ENCODE measurements around the gene PCDHA12.
"Not testable (repeated sequence)": the region's sequence is repeated elsewhere in the genome, so short reads cannot be mapped to it uniquely, and the experiment has no call there.

Gene PCDHA12

DNA sequence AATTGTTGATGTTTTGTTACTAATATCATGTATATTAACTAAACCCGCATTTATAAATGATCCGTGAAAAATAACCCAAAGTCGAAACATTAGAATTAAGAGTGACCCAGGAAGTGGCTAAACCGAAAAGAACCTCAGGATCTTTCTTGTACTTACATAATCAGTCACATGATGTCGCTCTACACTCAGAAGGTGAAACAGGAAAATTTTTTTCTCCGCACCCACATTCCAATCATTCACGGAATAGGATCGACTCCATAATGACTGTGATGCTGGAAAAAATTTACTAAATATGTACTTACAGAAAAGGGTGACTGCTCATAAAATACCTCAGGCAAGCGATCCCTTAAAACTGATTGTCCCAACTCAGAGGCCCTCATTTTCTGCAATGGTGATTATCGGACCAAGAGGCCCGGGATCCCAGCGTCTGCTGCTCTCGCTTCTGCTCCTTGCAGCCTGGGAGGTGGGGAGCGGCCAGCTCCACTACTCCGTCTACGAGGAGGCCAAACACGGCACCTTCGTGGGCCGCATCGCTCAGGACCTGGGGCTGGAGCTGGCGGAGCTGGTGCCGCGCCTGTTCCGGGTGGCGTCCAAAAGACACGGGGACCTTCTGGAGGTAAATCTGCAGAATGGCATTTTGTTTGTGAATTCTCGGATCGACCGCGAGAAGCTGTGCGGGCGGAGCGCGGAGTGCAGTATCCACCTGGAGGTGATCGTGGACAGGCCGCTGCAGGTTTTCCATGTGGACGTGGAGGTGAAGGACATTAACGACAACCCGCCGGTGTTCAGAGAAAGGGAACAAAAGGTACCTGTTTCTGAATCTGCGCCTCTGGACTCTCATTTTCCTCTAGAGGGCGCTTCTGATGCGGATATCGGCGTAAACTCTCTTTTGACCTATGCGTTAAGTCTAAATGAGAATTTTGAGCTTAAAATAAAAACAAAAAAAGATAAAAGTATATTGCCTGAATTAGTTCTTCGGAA, at the start of gene PCDHA12:
PCDHA12 (plus strand) TSS at position 224 of the 981 bp plus-strand sequence; CDS start at position 389, 165 bp downstream.
- no peak for DNase-seq (ENCODE audit: low spot score)

DNA sequence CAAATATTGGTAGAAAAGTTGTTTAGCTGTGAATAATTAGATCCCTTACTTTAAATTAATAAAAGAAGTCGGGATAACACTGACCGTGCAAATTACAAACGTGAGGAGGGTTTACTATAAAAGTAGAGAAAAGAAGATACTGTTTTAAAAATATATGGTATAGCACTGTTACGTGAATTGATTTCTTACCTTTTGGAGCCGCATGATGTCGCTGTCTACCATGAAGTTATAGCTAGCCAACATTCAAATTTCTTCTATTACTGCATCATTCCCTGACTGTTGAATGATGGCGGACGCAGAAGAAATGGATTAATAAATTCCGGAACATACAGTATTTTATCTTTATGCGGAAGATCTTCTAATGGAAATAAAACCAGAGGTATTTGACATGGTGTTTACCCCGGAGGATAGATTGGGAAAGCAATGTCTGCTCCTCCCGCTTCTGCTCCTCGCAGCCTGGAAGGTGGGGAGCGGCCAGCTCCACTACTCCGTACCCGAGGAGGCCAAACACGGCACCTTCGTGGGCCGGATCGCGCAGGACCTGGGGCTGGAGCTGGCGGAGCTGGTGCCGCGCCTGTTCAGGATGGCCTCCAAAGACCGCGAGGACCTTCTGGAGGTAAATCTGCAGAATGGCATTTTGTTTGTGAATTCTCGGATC, 47.3 kb upstream of the PCDHA12 start, which contains the start of gene PCDHA6:
PCDHA6 (plus strand) TSS at position 257 of the 658 bp plus-strand sequence; CDS start at position 389, 132 bp downstream.
- DNase-seq (ENCODE audit: low spot score): no peak

DNA sequence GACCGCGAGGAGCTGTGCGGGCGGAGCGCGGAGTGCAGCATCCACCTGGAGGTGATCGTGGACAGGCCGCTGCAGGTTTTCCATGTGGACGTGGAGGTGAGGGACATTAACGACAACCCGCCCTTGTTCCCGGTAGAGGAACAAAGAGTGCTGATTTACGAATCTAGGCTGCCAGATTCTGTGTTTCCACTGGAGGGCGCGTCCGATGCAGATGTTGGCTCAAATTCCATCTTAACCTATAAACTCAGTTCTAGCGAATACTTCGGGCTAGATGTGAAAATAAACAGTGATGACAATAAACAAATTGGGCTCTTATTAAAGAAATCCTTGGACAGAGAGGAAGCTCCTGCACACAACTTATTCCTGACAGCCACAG, 46.8 kb upstream of the PCDHA12 start:
- DNase-seq (ENCODE audit: low spot score): no peak

DNA sequence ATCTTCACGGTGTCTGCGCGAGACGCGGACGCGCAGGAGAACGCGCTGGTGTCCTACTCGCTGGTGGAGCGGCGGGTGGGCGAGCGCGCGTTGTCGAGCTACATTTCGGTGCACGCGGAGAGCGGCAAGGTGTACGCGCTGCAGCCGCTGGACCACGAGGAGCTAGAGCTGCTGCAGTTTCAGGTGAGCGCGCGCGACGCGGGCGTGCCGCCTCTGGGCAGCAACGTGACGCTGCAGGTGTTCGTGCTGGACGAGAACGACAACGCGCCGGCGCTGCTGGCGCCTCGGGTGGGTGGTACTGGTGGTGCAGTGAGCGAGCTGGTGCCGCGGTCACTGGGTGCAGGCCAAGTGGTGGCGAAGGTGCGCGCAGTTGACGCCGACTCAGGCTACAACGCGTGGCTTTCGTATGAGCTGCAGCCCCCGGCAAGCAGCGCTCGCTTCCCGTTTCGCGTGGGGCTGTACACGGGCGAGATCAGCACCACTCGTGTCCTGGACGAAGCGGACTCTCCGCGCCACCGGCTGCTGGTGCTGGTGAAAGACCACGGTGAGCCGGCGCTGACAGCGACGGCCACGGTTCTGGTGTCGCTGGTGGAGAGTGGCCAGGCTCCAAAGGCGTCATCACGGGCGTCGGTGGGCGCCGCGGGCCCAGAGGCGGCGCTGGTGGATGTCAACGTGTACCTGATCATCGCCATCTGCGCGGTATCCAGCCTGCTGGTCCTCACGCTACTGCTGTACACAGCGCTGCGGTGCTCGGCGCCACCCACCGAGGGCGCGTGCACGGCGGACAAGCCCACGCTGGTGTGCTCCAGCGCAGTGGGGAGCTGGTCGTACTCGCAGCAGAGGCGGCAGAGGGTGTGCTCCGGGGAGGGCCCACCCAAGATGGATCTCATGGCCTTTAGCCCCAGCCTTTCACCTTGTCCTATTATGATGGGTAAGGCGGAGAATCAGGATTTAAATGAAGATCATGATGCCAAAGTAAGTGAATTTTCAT, 45.3 kb upstream of the PCDHA12 start:
- DNase-seq (ENCODE audit: low spot score): not testable (repeated sequence)

GRCh38 chr5:140833993-140834392, 41.1 kb upstream of the PCDHA12 start, which contains the start of gene PCDHA7:
PCDHA7 (plus strand) TSS chr5:140834269; CDS start chr5:140834384, 115 bp downstream.
- DNase-seq (ENCODE audit: low spot score): no peak

GRCh38 chr5:140834439-140835008, 40.6 kb upstream of the PCDHA12 start:
- not testable (repeated sequence) for DNase-seq (ENCODE audit: low spot score)

DNA sequence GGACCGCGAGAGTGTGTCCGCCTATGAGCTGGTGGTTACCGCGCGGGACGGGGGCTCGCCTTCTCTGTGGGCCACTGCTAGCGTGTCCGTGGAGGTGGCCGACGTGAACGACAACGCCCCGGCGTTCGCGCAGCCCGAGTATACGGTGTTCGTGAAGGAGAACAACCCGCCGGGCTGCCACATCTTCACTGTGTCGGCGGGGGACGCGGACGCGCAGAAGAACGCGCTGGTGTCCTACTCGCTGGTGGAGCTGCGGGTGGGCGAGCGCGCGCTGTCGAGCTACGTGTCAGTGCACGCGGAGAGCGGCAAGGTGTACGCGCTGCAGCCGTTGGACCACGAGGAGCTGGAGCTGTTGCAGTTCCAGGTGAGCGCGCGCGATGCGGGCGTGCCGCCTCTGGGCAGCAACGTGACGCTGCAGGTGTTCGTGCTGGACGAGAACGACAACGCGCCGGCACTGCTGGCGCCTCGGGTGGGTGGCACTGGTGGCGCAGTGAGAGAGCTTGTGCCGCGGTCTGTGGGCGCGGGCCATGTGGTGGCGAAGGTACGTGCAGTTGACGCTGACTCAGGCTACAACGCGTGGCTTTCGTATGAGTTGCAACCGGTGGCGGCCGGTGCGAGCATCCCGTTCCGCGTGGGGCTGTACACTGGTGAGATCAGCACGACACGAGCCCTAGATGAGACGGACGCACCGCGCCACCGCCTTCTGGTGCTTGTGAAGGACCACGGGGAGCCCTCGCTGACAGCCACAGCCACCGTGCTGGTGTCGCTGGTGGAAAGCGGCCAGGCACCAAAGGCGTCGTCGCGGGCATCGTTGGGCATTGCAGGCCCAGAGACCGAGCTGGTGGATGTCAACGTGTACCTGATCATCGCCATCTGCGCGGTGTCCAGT, 39.2 kb upstream of the PCDHA12 start:
- DNase-seq (ENCODE audit: low spot score): no peak

GRCh38 chr5:140840978-140841962, 33.8 kb upstream of the PCDHA12 start, which contains the start of gene PCDHA8:
PCDHA8 (plus strand) TSS chr5:140841187; CDS start chr5:140841322, 135 bp downstream.
- peak; percentile 81 for DNase-seq (ENCODE audit: low spot score)

- no peak for DNase-seq (ENCODE audit: low spot score)
Observed at GRCh38 chr5:140842798-140843733, 32.0 kb upstream of the PCDHA12 start.

- DNase-seq (ENCODE audit: low spot score): not testable (repeated sequence)
Observed at GRCh38 chr5:140848139-140849102, 26.7 kb upstream of the PCDHA12 start, which contains the start of gene PCDHA9. PCDHA9 (plus strand) TSS chr5:140848382; CDS start chr5:140848496, 114 bp downstream.

GRCh38 chr5:140849831-140850634, 25.1 kb upstream of the PCDHA12 start:
- not testable (repeated sequence) for DNase-seq (ENCODE audit: low spot score)

GRCh38 chr5:140855772-140856674, 19.1 kb upstream of the PCDHA12 start, which contains the start of gene PCDHA10:
PCDHA10 (plus strand) TSS chr5:140855897; CDS start chr5:140856049, 152 bp downstream.
- DNase-seq (ENCODE audit: low spot score): no peak

DNA sequence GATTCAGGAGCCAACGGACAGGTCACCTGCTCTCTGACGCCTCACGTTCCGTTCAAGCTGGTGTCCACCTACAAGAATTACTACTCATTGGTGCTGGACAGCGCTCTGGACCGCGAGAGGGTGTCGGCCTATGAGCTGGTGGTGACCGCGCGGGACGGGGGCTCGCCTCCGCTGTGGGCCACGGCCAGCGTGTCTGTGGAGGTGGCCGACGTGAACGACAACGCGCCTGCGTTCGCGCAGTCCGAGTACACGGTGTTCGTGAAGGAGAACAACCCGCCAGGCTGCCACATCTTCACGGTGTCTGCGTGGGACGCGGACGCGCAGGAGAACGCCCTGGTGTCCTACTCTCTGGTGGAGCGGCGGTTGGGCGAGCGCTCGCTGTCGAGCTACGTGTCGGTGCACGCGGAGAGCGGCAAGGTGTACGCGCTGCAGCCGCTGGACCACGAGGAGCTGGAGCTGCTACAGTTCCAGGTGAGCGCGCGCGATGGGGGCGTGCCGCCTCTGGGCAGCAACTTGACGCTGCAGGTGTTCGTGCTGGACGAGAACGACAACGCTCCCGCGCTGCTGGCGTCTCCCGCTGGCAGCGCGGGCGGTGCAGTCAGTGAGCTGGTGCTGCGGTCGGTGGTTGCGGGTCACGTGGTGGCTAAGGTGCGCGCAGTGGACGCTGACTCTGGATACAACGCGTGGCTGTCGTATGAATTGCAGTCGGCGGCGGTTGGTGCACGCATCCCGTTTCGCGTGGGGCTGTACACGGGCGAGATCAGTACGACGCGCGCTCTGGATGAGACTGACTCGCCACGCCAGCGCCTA, 17.7 kb upstream of the PCDHA12 start:
- DNase-seq (ENCODE audit: low spot score): no peak

DNA sequence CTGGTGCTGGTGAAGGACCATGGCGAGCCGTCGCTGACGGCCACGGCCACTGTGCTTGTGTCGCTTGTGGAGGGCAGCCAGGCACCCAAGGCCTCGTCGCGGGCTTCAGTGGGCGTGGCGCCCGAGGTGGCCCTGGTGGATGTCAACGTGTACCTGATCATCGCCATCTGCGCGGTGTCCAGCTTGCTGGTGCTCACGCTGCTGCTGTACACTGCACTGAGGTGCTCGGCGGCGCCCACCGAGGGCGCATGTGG, 17.2 kb upstream of the PCDHA12 start:
- no peak for DNase-seq (ENCODE audit: low spot score)
